HG03103 (cell line): ENCODE measurements around the gene RNF123.

Source experiments
- ATAC-seq: cut with Tn5 transposase; IDR thresholded peaks from one replicate; pipeline ENCODE4 v1.9.1; 2021; ENCODE audit warnings: low read depth; ENCODE audit not compliant: unreplicated experiment

Gene RNF123

GRCh38 chr3:49700453-49701128, 11.2 kb downstream of the RNF123 start:
- no peak for ATAC-seq

- ATAC-seq, result no peak
Observed at GRCh38 chr3:49701388-49702077, 12.2 kb downstream of the RNF123 start.

- no peak for ATAC-seq
Observed at GRCh38 chr3:49702672-49703071, 13.3 kb downstream of the RNF123 start.

GRCh38 chr3:49703443-49703927, 14.1 kb downstream of the RNF123 start:
- no peak for ATAC-seq

GRCh38 chr3:49703956-49704355, 14.6 kb downstream of the RNF123 start:
- ATAC-seq, result no peak

GRCh38 chr3:49704629-49705028, 15.3 kb downstream of the RNF123 start:
- no peak for ATAC-seq

GRCh38 chr3:49705390-49705960, 16.1 kb downstream of the RNF123 start:
- no peak for ATAC-seq

GRCh38 chr3:49706456-49707112, 17.2 kb downstream of the RNF123 start:
- ATAC-seq, result no peak

GRCh38 chr3:49707113-49707480, 17.7 kb downstream of the RNF123 start:
- ATAC-seq, result no peak

GRCh38 chr3:49709852-49710251, 20.5 kb downstream of the RNF123 start:
- ATAC-seq, result no peak

GRCh38 chr3:49711489-49711888, 22.1 kb downstream of the RNF123 start:
- no peak for ATAC-seq

- no peak for ATAC-seq
Observed at GRCh38 chr3:49712166-49712565, 22.8 kb downstream of the RNF123 start.

GRCh38 chr3:49712631-49713317, 23.4 kb downstream of the RNF123 start:
- ATAC-seq, result no peak

- no peak for ATAC-seq
Observed at GRCh38 chr3:49713336-49714105, 24.2 kb downstream of the RNF123 start.

- ATAC-seq, result no peak
Observed at GRCh38 chr3:49714728-49715550, 25.6 kb downstream of the RNF123 start.

- ATAC-seq, result no peak
Observed at GRCh38 chr3:49715611-49716121, 26.3 kb downstream of the RNF123 start.

- ATAC-seq, result no peak
Observed at GRCh38 chr3:49716169-49716568, 26.8 kb downstream of the RNF123 start.

- ATAC-seq, result no peak
Observed at GRCh38 chr3:49716691-49717210, 27.4 kb downstream of the RNF123 start.
